ENCODE data around the gene FN1. TPM values are rescaled to one million over a fixed set of nuclear protein-coding genes. Genes with fewer than 3 reads are reported as not detected.

The FN1 gene
- polyA plus RNA-seq, 1 of the 3 experiments (the other 2 are of a cell fraction) = 1,671 TPM

DNA sequence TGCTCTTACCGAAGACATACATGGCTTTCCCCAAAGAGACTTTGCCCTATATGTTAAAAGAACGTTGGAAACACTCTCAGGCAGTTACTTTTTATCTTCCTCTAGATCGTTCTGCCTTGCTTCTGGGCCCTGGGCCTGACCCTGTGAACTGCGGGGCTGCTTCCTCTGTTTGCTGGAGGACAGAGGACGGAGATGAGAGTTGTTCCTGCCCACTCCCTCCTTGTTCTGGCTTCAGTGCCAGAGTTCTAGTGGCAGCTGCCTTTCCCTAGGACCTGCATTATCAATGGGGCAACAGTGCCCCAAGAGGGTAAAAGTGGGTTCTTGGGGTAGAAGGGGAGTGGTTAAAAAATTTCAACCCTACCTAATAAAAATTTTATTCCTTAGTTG, 6.5 kb upstream of the FN1 start (continued):
- TF ChIP-seq, protein P1, sequence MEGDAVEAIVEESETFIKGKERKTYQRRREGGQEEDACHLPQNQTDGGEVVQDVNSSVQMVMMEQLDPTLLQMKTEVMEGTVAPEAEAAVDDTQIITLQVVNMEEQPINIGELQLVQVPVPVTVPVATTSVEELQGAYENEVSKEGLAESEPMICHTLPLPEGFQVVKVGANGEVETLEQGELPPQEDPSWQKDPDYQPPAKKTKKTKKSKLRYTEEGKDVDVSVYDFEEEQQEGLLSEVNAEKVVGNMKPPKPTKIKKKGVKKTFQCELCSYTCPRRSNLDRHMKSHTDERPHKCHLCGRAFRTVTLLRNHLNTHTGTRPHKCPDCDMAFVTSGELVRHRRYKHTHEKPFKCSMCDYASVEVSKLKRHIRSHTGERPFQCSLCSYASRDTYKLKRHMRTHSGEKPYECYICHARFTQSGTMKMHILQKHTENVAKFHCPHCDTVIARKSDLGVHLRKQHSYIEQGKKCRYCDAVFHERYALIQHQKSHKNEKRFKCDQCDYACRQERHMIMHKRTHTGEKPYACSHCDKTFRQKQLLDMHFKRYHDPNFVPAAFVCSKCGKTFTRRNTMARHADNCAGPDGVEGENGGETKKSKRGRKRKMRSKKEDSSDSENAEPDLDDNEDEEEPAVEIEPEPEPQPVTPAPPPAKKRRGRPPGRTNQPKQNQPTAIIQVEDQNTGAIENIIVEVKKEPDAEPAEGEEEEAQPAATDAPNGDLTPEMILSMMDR (IDR thresholded peaks at IDR 0.05) = no peak
- TF ChIP-seq, protein P2, sequence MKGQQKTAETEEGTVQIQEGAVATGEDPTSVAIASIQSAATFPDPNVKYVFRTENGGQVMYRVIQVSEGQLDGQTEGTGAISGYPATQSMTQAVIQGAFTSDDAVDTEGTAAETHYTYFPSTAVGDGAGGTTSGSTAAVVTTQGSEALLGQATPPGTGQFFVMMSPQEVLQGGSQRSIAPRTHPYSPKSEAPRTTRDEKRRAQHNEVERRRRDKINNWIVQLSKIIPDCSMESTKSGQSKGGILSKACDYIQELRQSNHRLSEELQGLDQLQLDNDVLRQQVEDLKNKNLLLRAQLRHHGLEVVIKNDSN (IDR thresholded peaks at IDR 0.05; ENCODE audit: borderline replicate concordance, low read depth) = no peak
- TF ChIP-seq, protein P3, sequence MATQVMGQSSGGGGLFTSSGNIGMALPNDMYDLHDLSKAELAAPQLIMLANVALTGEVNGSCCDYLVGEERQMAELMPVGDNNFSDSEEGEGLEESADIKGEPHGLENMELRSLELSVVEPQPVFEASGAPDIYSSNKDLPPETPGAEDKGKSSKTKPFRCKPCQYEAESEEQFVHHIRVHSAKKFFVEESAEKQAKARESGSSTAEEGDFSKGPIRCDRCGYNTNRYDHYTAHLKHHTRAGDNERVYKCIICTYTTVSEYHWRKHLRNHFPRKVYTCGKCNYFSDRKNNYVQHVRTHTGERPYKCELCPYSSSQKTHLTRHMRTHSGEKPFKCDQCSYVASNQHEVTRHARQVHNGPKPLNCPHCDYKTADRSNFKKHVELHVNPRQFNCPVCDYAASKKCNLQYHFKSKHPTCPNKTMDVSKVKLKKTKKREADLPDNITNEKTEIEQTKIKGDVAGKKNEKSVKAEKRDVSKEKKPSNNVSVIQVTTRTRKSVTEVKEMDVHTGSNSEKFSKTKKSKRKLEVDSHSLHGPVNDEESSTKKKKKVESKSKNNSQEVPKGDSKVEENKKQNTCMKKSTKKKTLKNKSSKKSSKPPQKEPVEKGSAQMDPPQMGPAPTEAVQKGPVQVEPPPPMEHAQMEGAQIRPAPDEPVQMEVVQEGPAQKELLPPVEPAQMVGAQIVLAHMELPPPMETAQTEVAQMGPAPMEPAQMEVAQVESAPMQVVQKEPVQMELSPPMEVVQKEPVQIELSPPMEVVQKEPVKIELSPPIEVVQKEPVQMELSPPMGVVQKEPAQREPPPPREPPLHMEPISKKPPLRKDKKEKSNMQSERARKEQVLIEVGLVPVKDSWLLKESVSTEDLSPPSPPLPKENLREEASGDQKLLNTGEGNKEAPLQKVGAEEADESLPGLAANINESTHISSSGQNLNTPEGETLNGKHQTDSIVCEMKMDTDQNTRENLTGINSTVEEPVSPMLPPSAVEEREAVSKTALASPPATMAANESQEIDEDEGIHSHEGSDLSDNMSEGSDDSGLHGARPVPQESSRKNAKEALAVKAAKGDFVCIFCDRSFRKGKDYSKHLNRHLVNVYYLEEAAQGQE (IDR thresholded peaks at IDR 0.05; ENCODE audit: low read depth, low read length) = no peak
- TF ChIP-seq, protein P4, sequence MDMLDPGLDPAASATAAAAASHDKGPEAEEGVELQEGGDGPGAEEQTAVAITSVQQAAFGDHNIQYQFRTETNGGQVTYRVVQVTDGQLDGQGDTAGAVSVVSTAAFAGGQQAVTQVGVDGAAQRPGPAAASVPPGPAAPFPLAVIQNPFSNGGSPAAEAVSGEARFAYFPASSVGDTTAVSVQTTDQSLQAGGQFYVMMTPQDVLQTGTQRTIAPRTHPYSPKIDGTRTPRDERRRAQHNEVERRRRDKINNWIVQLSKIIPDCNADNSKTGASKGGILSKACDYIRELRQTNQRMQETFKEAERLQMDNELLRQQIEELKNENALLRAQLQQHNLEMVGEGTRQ (IDR thresholded peaks at IDR 0.05; ENCODE audit: borderline replicate concordance, low read depth, low read length) = no peak

DNA sequence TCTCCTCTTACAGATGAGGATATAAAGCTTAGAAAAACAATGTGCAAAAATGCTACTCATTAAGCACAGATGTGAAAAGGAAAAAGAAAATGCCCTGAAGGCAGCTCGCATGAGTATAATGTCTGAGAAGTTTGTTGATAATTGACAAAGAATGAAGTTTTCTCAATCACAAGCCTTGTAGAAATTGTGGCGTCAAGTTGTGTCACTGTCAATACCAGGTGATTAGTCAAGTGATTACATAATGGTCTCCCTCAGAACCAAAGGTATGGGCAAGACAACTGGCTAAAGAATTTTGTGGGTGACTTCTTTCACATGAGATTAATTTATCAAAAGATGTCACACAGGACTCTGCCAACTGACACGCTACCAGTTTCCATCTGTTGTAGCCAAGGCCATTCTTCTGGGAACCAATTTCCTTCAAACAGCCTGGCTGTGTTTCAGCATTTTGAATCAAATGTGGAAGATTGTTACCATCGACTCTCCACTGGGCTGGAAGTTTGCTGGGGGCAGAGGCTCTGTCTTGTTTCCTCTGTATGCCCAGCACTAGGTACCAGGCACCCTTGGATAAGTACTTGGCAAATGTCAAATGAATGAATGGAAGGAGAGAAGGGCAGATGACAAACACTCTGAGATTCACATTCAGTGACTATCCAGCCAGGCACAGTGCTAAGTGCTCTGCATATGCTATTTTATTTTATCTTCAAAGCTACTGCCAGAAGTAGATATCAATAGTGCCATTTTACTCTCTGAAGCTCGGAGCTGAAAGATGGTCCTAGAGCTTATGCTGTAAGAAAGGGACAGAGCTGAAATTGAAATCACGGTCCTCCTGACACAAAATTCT, 5.9 kb upstream of the FN1 start:
- TF ChIP-seq RAD21 (IDR thresholded peaks at IDR 0.05; ENCODE audit: low read length) = no peak
- Histone ChIP-seq H3K4me2 (no peak overlapping the region), H2AFZ (ENCODE audit: low read depth) (no peak overlapping the region), H4K20me1 (ENCODE audit: insufficient read depth) (no peaks in the 10 kb centered on the region), H3F3A (replicated peaks; ENCODE audit: insufficient read depth) (peaks cover 19% of the 10 kb centered on the region), H3K4me3 (ENCODE audit: low read depth in 2 of 2, low read length in 1 of 2) (no peak overlapping the region), H3K27ac (ENCODE audit: low read depth in 2 of 2, low read length in 1 of 2) (no peak overlapping the region), H3K9ac (no peak overlapping the region), H3K79me2 (ENCODE audit: insufficient read depth) (peaks cover 4% of the 10 kb centered on the region; the same call in 1 of the 2 replicates), H3K9me3 (no peaks in the 10 kb centered on the region), H3K9me2 (no peaks in the 10 kb centered on the region), H3K4me1 (ENCODE audit: control insufficient read depth in 1 of 2, insufficient read depth in 2 of 2, low read depth in 1 of 2, low read length in 1 of 2) (peaks cover 0 to 14% of the 10 kb centered on the region in 2 experiments; a peak in 3 of 4 replicates), H3K27me3 (ENCODE audit: insufficient read depth) (no peaks in the 10 kb centered on the region), H3K36me3 (replicated peaks in 1 of 2; ENCODE audit: control insufficient read depth in 1 of 2, insufficient read depth in 2 of 2, low read length in 1 of 2) (no peaks in the 10 kb centered on the region)
- WGBS (ENCODE audit: low lambda C conversion rate) = 93% methylated on average over 6 of the region's 6 CpGs
- ChIA-PET POLR2A (no interaction called here), CTCF (interaction anchor here (2.8 kb wide), 1 partner anchor 13 kb away, joined by 10 read pairs; no protein-coding TSS in a partner anchor)
- DNase-seq = no peak

Measured in SK-N-SH (cell line).